ENCODE measurements around the gene DCDC2. TPM values are rescaled to one million over a fixed set of nuclear protein-coding genes. Genes with fewer than 3 reads are reported as not detected.
"Not testable (repeated sequence)": the region's sequence is repeated elsewhere in the genome, so short reads cannot be mapped to it uniquely, and the experiment has no call there.

The DCDC2 gene
- total RNA-seq, 1 donor from 2014 or later, result 0.08 TPM

DNA sequence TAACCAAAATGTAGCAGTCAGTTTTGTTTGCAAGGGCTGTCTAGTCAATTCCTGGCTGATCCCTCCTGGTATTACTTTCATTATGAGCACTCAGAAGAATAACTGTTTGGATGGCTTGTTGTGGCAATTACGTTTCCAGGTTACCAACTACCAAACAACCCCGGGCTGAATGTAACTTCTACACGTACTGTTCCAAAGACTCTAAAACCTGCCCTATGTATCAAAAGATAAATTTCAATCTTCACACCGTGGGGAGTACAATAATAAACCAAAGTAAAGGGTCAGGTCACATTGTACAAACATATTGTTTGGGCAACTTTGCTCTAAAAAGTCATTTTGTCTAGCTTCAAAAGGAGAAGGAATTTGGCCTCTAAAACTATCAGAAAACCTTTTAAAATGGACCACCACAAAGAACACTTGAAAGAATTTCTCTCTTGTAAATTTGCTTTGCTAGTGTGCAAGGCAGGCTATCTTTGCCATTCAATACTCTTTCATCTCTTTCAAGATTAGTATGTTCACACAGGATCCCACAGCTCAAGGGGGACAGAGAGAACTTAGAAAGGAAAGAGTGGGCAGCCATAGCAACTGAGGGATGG, 27.6 kb downstream of the DCDC2 start:
- DNase-seq (ENCODE audit: low spot score), result no peak
- intact Hi-C loops (cut with DNase I), result no loop called here

GRCh38 chr6:24329451-24329850, 28.4 kb downstream of the DCDC2 start:
- no peak for DNase-seq (ENCODE audit: low spot score)
- intact Hi-C loops (cut with DNase I), result no loop called here

DNA sequence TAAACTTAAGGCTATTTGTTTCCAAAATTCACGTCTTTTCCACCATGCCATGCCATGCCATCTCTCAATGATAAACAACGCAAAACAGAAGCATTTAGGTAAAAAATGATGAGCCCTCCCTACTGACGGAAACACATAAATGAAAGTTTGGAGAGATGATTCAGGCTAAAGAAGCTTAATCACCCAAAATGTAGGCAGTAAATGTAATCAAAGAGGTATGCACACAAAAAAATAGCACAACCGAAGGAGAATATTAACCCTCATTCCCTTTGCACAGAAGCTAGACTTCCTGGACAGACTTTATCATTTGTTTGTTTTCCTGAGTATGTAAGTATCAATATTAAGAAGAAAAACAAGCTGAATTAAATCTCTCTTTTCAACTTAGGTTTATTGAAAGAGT, 28.8 kb downstream of the DCDC2 start:
- intact Hi-C loops (cut with DNase I), result no loop called here
- no peak for DNase-seq (ENCODE audit: low spot score)

DNA sequence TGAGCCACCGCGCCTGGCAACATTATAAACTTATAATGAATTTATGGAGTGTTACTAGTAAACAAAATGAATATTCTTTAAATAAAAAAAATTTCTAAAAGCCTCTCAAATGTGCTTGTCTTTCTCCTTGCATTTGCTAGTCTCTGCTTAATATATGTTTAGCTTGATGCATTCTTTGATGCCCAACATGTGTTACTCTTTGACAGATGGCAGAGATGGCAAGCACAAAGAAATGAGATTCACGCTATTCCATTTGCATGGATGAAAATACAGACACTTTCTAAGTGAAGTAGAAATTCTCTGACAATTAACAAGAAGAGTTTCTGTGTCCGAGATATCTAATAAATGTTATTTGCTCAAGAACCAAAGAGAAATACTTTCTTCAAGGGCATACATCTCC, 30.1 kb downstream of the DCDC2 start:
- no peak for DNase-seq (ENCODE audit: low spot score)
- intact Hi-C loops (cut with DNase I), result no loop called here

DNA sequence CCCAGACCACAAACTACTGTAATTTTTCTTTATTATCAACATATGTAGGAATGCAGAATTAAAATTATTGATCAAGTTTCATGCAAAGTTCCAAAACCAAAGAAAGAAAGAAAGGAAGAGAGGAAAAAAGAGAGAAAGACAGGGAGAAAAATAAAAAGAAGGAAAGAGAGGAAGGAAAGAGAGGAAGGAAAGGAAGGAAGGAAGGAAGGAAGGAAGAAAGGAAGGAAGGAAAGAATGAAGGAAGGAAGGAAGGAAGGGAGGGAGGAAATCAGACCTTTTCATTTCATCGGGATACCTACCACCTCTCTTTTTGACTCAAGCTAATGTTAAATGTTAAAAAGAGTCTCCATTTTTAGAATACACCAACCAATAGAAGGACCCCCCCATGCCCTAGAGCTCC, 31.9 kb downstream of the DCDC2 start:
- DNase-seq (ENCODE audit: low spot score), result no peak
- intact Hi-C loops (cut with DNase I), result no loop called here

DNA sequence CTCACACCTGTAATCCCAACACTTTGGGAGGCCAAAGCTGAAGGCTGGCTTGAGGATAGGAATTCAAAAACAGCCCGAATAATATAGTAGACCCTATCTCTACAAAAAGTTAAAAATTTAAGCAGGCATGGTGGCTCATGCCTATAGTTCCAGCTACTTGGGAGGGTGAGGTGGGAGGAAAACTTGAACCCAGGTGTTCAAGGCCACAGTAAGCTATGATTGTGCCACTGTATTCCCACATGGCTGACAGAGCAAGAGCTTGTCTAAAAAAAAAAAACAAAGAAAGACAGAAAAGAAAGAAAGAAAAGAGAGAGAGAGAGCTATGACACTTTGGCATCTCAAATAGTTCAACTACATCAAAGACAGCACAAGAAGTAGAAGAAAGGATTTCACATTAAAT, 33.2 kb downstream of the DCDC2 start:
- intact Hi-C loops (cut with DNase I), result no loop called here
- DNase-seq (ENCODE audit: low spot score), result no peak

- intact Hi-C loops (cut with DNase I), result no loop called here
- DNase-seq (ENCODE audit: low spot score), result no peak
Observed at GRCh38 chr6:24323632-24324337, 34.1 kb downstream of the DCDC2 start.

GRCh38 chr6:24322924-24323323, 34.9 kb downstream of the DCDC2 start:
- DNase-seq (ENCODE audit: low spot score), result no peak
- intact Hi-C loops (cut with DNase I), result no loop called here

DNA sequence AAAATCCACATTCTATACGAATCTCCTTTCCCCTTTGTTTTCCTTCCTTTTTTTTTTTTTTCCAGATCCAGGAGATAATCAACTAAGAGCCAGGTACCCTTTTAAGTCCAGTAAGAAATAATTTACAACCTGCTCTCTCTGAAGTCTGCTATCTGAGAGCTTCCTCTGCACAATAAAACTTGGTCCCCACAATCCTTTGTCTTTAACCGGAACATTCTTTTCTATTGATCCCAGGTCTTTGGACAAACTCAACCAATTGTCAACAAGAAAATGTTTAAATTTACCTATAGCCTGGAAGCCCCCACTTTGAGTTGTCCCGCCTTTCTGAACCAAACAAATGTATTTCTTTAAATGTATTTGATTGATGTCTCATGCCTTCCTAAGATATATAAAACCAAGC, 35.4 kb downstream of the DCDC2 start:
- intact Hi-C loops (cut with DNase I); DNase-seq (ENCODE audit: low spot score): not testable (repeated sequence)

GRCh38 chr6:24321538-24322162, 36.2 kb downstream of the DCDC2 start:
- no peak for DNase-seq (ENCODE audit: low spot score)
- intact Hi-C loops (cut with DNase I), result no loop called here

DNA sequence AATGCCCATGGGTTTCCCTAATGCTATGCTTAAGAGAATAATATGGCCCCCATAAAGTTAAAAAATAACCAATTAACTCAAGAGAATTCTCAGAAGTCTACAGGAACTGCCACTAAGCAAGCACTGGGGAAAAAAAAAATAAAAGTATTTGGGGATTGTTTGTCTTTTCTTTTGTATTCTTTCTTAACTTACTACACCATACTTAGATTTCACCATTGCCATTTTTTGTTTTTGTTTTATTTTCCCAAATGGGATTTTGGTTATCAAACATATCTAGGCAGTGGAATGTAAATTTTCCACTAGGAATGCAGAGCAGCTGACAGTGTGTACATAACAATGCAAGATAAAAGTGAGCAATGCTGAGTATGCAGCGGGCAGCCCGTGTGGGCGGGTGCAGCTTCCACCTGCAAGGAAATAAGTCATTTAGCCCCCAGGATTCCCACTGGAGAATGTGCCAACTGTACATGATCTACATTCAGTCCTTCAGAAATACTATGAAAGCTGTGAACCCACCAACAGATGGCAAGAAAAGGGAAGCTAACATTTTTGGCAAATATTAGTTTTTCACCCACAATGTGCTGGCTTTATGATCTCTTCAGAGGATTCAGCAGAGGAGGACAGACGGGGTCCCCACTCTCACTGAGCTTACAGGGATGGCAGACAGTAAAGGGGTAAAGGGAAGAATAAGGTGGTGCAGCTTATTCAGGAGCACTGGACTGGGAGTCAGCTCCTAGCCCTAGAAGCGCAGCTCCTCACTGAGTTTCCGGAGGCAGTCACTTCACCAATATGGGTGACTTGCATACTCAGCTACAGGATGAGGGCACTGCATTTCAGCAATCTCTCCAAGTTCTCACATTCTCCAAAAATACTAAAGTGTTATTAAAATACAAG, 44.4 kb downstream of the DCDC2 start:
- DNase-seq (ENCODE audit: low spot score), result no peak
- intact Hi-C loops (cut with DNase I), result no loop called here

DNA sequence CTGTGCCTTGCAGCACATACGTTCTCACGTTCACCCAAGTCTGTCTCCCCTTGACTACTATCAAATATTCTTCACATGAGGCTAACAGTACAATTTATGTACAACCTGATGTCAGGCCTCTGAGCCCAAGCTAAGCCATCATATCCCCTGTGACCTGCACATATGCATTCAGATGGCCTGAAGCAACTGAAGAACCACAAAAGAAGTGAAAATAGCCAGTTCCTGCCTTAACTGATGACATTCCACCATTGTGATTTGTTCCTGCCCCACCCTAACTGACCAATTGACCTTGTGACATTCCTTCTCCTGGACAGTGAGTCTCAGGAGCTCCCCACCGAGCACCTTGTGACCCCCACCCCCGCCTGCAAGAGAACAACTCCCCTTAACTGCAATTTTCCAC, 46.1 kb downstream of the DCDC2 start:
- intact Hi-C loops (cut with DNase I); DNase-seq (ENCODE audit: low spot score): not testable (repeated sequence)

- no peak for DNase-seq (ENCODE audit: low spot score)
- intact Hi-C loops (cut with DNase I), result no loop called here
Observed at GRCh38 chr6:24307881-24308280, 50.0 kb downstream of the DCDC2 start.

- intact Hi-C loops (cut with DNase I), result no loop called here
Observed at GRCh38 chr6:24306936-24307335, 50.9 kb downstream of the DCDC2 start.

DNA sequence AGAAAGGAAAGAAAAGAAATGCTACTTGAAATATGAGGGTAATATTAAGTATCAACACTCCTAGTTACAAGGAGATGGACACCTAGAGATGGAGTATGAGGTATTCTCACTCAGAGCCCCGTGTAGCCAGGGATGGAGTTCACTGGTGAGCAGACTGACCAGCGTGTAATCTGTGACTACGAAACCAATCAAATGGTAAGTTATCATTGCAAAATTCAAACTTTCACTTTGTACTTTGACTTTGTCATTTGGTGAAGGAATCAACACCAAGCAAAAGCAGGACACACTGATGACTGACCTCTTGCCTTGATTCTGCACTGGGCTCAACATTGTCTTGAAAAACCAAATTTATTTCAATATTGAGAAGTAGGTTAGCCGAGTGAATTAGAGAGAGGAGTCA, 51.8 kb downstream of the DCDC2 start:
- DNase-seq (ENCODE audit: low spot score), result no peak
- intact Hi-C loops (cut with DNase I), result no loop called here

More at GRCh38 chr6:24306936-24307335, 50.9 kb downstream of the DCDC2 start:
- DNase-seq (ENCODE audit: low spot score), result no peak

DNA sequence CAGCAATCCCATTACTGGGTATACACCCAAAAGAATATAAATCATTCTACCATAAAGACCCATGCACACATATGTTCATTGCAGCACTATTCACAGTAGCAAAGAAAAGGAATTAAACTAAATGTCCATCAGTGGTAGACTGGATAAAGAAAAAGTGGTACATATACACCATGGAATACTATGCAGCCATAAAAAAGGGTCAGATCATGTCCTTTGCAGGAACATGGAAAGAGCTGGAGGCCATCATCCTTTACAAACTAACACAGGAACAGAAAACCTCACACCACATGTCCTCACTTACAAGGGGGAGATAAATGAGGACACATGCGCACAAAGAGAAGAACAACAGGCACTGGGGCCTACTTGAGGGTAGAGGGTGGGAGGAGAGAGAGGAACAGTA, 60.9 kb downstream of the DCDC2 start:
- DNase-seq (ENCODE audit: low spot score), result no peak
- intact Hi-C loops (cut with DNase I), result no loop called here

DNA sequence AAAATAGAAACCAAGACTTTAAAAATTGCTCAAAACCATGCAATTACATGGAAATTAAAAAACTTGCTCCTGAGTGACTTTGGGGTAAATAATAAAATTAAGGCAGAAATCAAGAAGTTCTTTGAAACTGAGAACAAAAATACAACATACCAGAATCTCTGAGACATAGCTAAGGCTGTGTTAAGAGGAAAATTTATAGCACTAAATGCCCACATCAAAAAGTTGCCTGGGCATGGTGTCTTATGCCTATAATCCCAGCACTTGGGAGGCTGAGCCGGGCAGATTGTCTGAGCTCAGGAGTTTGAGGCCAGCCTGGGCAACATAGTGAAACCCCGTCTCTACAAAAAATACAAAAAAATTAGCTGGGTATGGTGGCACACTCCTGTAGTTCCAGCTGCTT, 64.0 kb downstream of the DCDC2 start:
- intact Hi-C loops (cut with DNase I); DNase-seq (ENCODE audit: low spot score): not testable (repeated sequence)

GRCh38 chr6:24287239-24287638, 70.6 kb downstream of the DCDC2 start:
- intact Hi-C loops (cut with DNase I), result no loop called here
- no peak for DNase-seq (ENCODE audit: low spot score)

DNA sequence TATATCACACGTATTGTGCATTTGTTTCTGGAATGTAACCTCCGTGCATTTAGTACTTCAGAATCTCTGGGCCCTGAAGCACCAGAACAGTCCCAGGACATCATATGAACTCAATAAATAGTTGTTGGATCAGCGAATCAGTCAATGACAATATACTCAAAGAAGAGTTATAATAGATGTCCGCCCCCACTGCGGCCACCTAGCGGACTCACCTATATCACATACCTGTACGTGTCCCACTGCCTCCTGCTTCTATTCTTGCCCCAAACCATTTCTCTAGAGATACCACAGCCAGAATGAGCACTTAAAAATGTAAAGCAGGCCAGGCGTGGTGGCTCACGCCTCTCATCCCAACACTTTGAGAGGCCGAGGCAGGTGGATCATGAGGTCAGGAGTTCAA, 73.9 kb downstream of the DCDC2 start:
- DNase-seq (ENCODE audit: low spot score), result no peak
- intact Hi-C loops (cut with DNase I), result loop anchor here (5.0 kb wide), 1 partner anchor 103 kb away; no protein-coding TSS in a partner anchor
